ENCODE data around the gene NFX1.

The NFX1 gene

GRCh38 chr9:33295571-33295970 is 5.3 kb downstream of the NFX1 start:
- peaks cover 43% of the 10 kb centered on the region for H3K36me3 ChIP-seq (ENCODE audit: low read length)
- peaks cover 15% of the 10 kb centered on the region; the same call in 1 of the 2 replicates for H4K20me1 ChIP-seq (ENCODE audit: low read depth, low read length)
- peak overlapping the region; percentile 18 for H3K4me3 ChIP-seq (ENCODE audit: insufficient read depth, low read length, poor library complexity, severe bottlenecking)
- H3F3A ChIP-seq (ENCODE audit: insufficient read depth), result peaks cover 43% of the 10 kb centered on the region
- no peaks in the 10 kb centered on the region for H3K9me3 ChIP-seq (ENCODE audit: insufficient read depth, low read length)
- peak overlapping the region; percentile 47 for H3K9ac ChIP-seq (ENCODE audit: low read length)
- H3K27ac ChIP-seq (ENCODE audit: low read depth, low read length), result peak overlapping the region; percentile 91
- no peak overlapping the region for H2AFZ ChIP-seq (ENCODE audit: low read depth, low read length, severe bottlenecking)
- no peaks in the 10 kb centered on the region for H3K9me2 ChIP-seq (replicated peaks; ENCODE audit: insufficient read depth, low read length)
- peak overlapping the region; percentile 55 for H3K4me2 ChIP-seq (ENCODE audit: low read depth, low read length, poor library complexity, severe bottlenecking)
- peaks cover 95% of the 10 kb centered on the region for H3K79me2 ChIP-seq (ENCODE audit: insufficient read depth, low read length)
- H3K27me3 ChIP-seq (ENCODE audit: low read length), result no peaks in the 10 kb centered on the region
- TF ChIP-seq EZH2phosphoT487 (conservative IDR thresholded peaks at IDR 0.05; ENCODE audit: low read length) (no peak), CTCF (IDR thresholded peaks at IDR 0.05; ENCODE audit: insufficient read depth, low read length, poor library complexity, severe bottlenecking) (no peak)

- Histone ChIP-seq H3K4me3 (ENCODE audit: insufficient read depth, low read length, poor library complexity, severe bottlenecking) (peak overlapping the region; percentile 8), H3K9me3 (ENCODE audit: insufficient read depth, low read length) (no peaks in the 10 kb centered on the region), H3K27me3 (ENCODE audit: low read length) (no peaks in the 10 kb centered on the region), H3K9ac (ENCODE audit: low read length) (peak overlapping the region; percentile 47), H3K36me3 (ENCODE audit: low read length) (peaks cover 51% of the 10 kb centered on the region), H3K4me2 (ENCODE audit: low read depth, low read length, poor library complexity, severe bottlenecking) (peak overlapping the region; percentile 55), H3K27ac (ENCODE audit: low read depth, low read length) (peak overlapping the region; percentile 91), H2AFZ (ENCODE audit: low read depth, low read length, severe bottlenecking) (no peak overlapping the region), H3F3A (ENCODE audit: insufficient read depth) (peaks cover 43% of the 10 kb centered on the region), H4K20me1 (ENCODE audit: low read depth, low read length) (peaks cover 15% of the 10 kb centered on the region; the same call in 1 of the 2 replicates), H3K9me2 (replicated peaks; ENCODE audit: insufficient read depth, low read length) (no peaks in the 10 kb centered on the region), H3K79me2 (ENCODE audit: insufficient read depth, low read length) (peaks cover 85% of the 10 kb centered on the region)
- no peak for TF ChIP-seq EZH2phosphoT487 (conservative IDR thresholded peaks at IDR 0.05; ENCODE audit: low read length)
Observed at GRCh38 chr9:33297432-33297831, 7.1 kb downstream of the NFX1 start.

- peaks cover 65% of the 10 kb centered on the region for H3K79me2 ChIP-seq (ENCODE audit: insufficient read depth, low read length)
- no peaks in the 10 kb centered on the region for H3K9me3 ChIP-seq (ENCODE audit: insufficient read depth, low read length)
- no peak overlapping the region for H3K27ac ChIP-seq (ENCODE audit: low read depth, low read length)
- no peaks in the 10 kb centered on the region for H3K9me2 ChIP-seq (replicated peaks; ENCODE audit: insufficient read depth, low read length)
- no peaks in the 10 kb centered on the region for H3K27me3 ChIP-seq (ENCODE audit: low read length)
- TF ChIP-seq CTCF (IDR thresholded peaks at IDR 0.05; ENCODE audit: insufficient read depth, low read length, poor library complexity, severe bottlenecking), result no peak
- TF ChIP-seq EZH2phosphoT487 (conservative IDR thresholded peaks at IDR 0.05; ENCODE audit: low read length), result no peak
- H3K9ac ChIP-seq (ENCODE audit: low read length), result no peak overlapping the region
- H3K36me3 ChIP-seq (ENCODE audit: low read length), result peaks cover 55% of the 10 kb centered on the region
- H2AFZ ChIP-seq (ENCODE audit: low read depth, low read length, severe bottlenecking), result no peak overlapping the region
- H3K4me2 ChIP-seq (ENCODE audit: low read depth, low read length, poor library complexity, severe bottlenecking), result no peak overlapping the region
- H3F3A ChIP-seq (ENCODE audit: insufficient read depth), result peaks cover 27% of the 10 kb centered on the region
- peaks cover 18% of the 10 kb centered on the region; the same call in 1 of the 2 replicates for H4K20me1 ChIP-seq (ENCODE audit: low read depth, low read length)
- no peak overlapping the region for H3K4me3 ChIP-seq (ENCODE audit: insufficient read depth, low read length, poor library complexity, severe bottlenecking)
Observed at GRCh38 chr9:33300546-33300945, 10.2 kb downstream of the NFX1 start.

- Histone ChIP-seq H3K9ac (ENCODE audit: low read length) (no peak overlapping the region), H3K4me3 (ENCODE audit: insufficient read depth, low read length, poor library complexity, severe bottlenecking) (no peak overlapping the region), H3K27me3 (ENCODE audit: low read length) (no peaks in the 10 kb centered on the region), H3K9me2 (replicated peaks; ENCODE audit: insufficient read depth, low read length) (no peaks in the 10 kb centered on the region), H3K36me3 (ENCODE audit: low read length) (peaks cover 59% of the 10 kb centered on the region), H2AFZ (ENCODE audit: low read depth, low read length, severe bottlenecking) (no peak overlapping the region), H4K20me1 (ENCODE audit: low read depth, low read length) (peaks cover 4% of the 10 kb centered on the region; the same call in 1 of the 2 replicates), H3K79me2 (ENCODE audit: insufficient read depth, low read length) (peaks cover 31% of the 10 kb centered on the region), H3K4me2 (ENCODE audit: low read depth, low read length, poor library complexity, severe bottlenecking) (no peak overlapping the region), H3K9me3 (ENCODE audit: insufficient read depth, low read length) (no peaks in the 10 kb centered on the region), H3F3A (ENCODE audit: insufficient read depth) (no peaks in the 10 kb centered on the region), H3K27ac (ENCODE audit: low read depth, low read length) (no peak overlapping the region)
- TF ChIP-seq CTCF (IDR thresholded peaks at IDR 0.05; ENCODE audit: insufficient read depth, low read length, poor library complexity, severe bottlenecking), result no peak
- no peak for TF ChIP-seq EZH2phosphoT487 (conservative IDR thresholded peaks at IDR 0.05; ENCODE audit: low read length)
Observed at GRCh38 chr9:33304362-33304761, 14.0 kb downstream of the NFX1 start.

Data from SU-DHL-6 (cell line).